GM12878 (cell line): ENCODE measurements around the gene PDZD8. TPM values are rescaled to one million over a fixed set of nuclear protein-coding genes. Genes with fewer than 3 reads are reported as not detected.

Experiments used
- ATAC-seq: fragments of 200-7000 bp; cut with Tn5 transposase; 3 replicates; pipeline ENCODE4 v1.9.1; 2020; ENCODE audit warnings: mild to moderate bottlenecking, moderate library complexity
- BruUV-seq: library from RNA; stranded (reverse); fragments of 400-500 nt; replicated peaks from 2 replicates; lab custom pipeline; 2021; lab: Mats Ljungman, UMichigan
- CTCF ChIA-PET: fragments of 300-600 bp; sonication (Branson Sonifier 250); formaldehyde crosslinking; extraction: SDS; loops from one replicate; lab custom pipeline; 2021; ENCODE audit warnings: inconsistent platforms; lab: Yijun Ruan, JAX
- POLR2A ChIA-PET: fragments of 350-600 bp; formaldehyde crosslinking; extraction: SDS; loops from one replicate; lab custom pipeline; 2021; ENCODE audit warnings: inconsistent platforms; lab: Charles Lee
- RAD21 ChIA-PET: fragments of 300-600 bp; sonication (Branson Sonifier 250); formaldehyde crosslinking; loops from one replicate; lab custom pipeline; 2023; ENCODE audit warnings: antibody characterized with exemption; ENCODE audit not compliant: unreplicated experiment; lab: Charles Lee
- SMC1A ChIA-PET: fragments of 300-600 bp; sonication (Branson Sonifier 250); formaldehyde crosslinking; loops from one replicate; lab custom pipeline; 2023; ENCODE audit not compliant: unreplicated experiment, uncharacterized antibody; lab: Charles Lee
- DNase-seq: peaks from one replicate; pipeline ENCODE4 v3.0.0-alpha.2; 2011; ENCODE audit warnings: low read depth, low spot score
- FAIRE-seq: peaks from 3 replicates; lab custom pipeline; 2011; peaks lifted over from hg19 to GRCh38; lab: Jason Lieb, UNC
- H2AFZ ChIP-seq: 2 replicates; pipeline ENCODE4 v1.6.0; 2011; ENCODE audit warnings: low read depth, low read length, control low read depth; ENCODE audit not compliant: control insufficient read depth
- H3K27ac ChIP-seq: 2 replicates; pipeline ENCODE4 v1.5.1; 2011; ENCODE audit warnings: control low read depth; ENCODE audit not compliant: control insufficient read depth, insufficient read depth
- H3K27me3 ChIP-seq, 2 experiments: replicated peaks in 1 of 2; 2 replicates each; pipeline versions ENCODE4 v1.6.0 to v1.6.1; 2011; ENCODE audit warnings: low read length in 1 of 2; ENCODE audit not compliant: control insufficient read depth in 2 of 2, insufficient read depth in 2 of 2
- H3K36me3 ChIP-seq, 2 experiments: 2 replicates each; pipeline ENCODE4 v1.5.1; 2011; ENCODE audit warnings: low read length in 1 of 2; ENCODE audit not compliant: control insufficient read depth in 2 of 2, insufficient read depth in 2 of 2
- H3K4me1 ChIP-seq: 2 replicates; pipeline ENCODE4 v1.6.1; 2011; ENCODE audit warnings: mild to moderate bottlenecking, low read length, moderate library complexity, mixed read lengths; ENCODE audit not compliant: control insufficient read depth, insufficient read depth
- H3K4me2 ChIP-seq: 2 replicates; pipeline ENCODE4 v1.6.0; 2011; ENCODE audit warnings: control low read depth; ENCODE audit not compliant: control insufficient read depth, insufficient read depth
- H3K4me3 ChIP-seq: fragments of 200-600 bp; sonication (generic); 2 replicates; pipeline ENCODE4 v1.5.1; 2016
- H3K79me2 ChIP-seq: 2 replicates; pipeline ENCODE4 v1.6.0; 2011; ENCODE audit warnings: low read length; ENCODE audit not compliant: control insufficient read depth, insufficient read depth
- H3K9ac ChIP-seq: 2 replicates; pipeline ENCODE4 v1.8.0; 2011; ENCODE audit warnings: low read length, control low read depth, mixed read lengths; ENCODE audit not compliant: control insufficient read depth, insufficient read depth
- H3K9me3 ChIP-seq: replicated peaks from 3 replicates; pipeline ENCODE4 v1.5.1; 2011; ENCODE audit warnings: mild to moderate bottlenecking, low read length; ENCODE audit not compliant: control insufficient read depth, insufficient read depth
- H4K20me1 ChIP-seq: 2 replicates; pipeline ENCODE4 v1.6.0; 2011; ENCODE audit not compliant: control insufficient read depth, insufficient read depth
- ATF3 ChIP-seq: IDR thresholded peaks from 2 replicates; pipeline ENCODE4 v1.6.1; 2011; ENCODE audit warnings: low read depth, mild to moderate bottlenecking, low read length, moderate library complexity, borderline replicate concordance; ENCODE audit errors: extremely low read depth
- BACH1 ChIP-seq: fragments of 450-650 bp; IDR thresholded peaks from 2 replicates; pipeline ENCODE4 v1.6.1; 2017; ENCODE audit warnings: mild to moderate bottlenecking, borderline replicate concordance
- CUX1 ChIP-seq: IDR thresholded peaks from 2 replicates; pipeline ENCODE4 v1.6.1; 2012; ENCODE audit warnings: improper control_type of control experiment, low read depth, low read length; ENCODE audit not compliant: insufficient replicate concordance
- EED ChIP-seq: sonication (generic); IDR thresholded peaks from 2 replicates; pipeline ENCODE4 v1.6.1; 2016; ENCODE audit warnings: antibody characterized with exemption, low read depth
- RB1 ChIP-seq: fragments of 450-650 bp; formaldehyde crosslinking; IDR thresholded peaks from 2 replicates; pipeline ENCODE4 v1.6.1; 2017; ENCODE audit warnings: mild to moderate bottlenecking, borderline replicate concordance
- SP1 ChIP-seq: IDR thresholded peaks from one replicate; pipeline ENCODE4 v1.6.1; 2011; ENCODE audit warnings: low read depth, low read length
- WGBS: methylation state at CpG from one replicate; pipeline ENCODE4 v1.1.6; 2016; ENCODE audit warnings: low lambda C conversion rate; ENCODE audit not compliant: insufficient replicate concordance, insufficient coverage; ENCODE audit errors: missing lambda C conversion rate; 5-methylcytosine and 5-hydroxymethylcytosine counted together
- in situ Hi-C: fragments of 300-500 bp; cut with MboI; formaldehyde crosslinking; loops from 9 replicates; pipeline ENCODE4 v1.14.3; 2018; ENCODE audit warnings: mixed read lengths
- intact Hi-C: fragments of 100-400 bp; cut with micrococcal nuclease; formaldehyde crosslinking; loops from one replicate; pipeline ENCODE4 v1.14.2; 2022; ENCODE audit not compliant: unreplicated experiment
- polyA plus RNA-seq, 11 experiments: library from polyadenylated mRNA; depleted of rRNA in 4 of 11; unstranded in 6 of 11; stranded (reverse) in 5 of 11; fragments of >200 nt; fragmentation: Nextera tagmentation in 4 of 11; fragmentation: Illumina TruSeq in 1 of 11; extraction: Ambion mirVana in 4 of 11; extraction: Trizol in 1 of 11; gene quantifications; 1 replicate in 1 of 11; 2 replicates in 10 of 11; pipeline versions ENCODE4 v1.2.1 to v1.2.3, GENCODE V29; 2011 to 2016; ENCODE audit warnings: inconsistent platforms in 2 of 11, missing spikeins in 2 of 11, low read depth in 1 of 11
- total RNA-seq, 4 experiments: library from RNA; depleted of rRNA in 3 of 4; stranded (reverse); fragments of >200 nt in 3 of 4; fragmentation: Illumina TruSeq in 1 of 4; extraction: Trizol in 1 of 4; gene quantifications; 2 replicates each; pipeline versions ENCODE4 v1.2.1 to v1.2.3, GENCODE V29; 2013 to 2021

PDZD8 gene
- total and polyA plus RNA-seq, 10 of the 15 experiments (the other 5 are each of a cell fraction or from before 2014, with no cell fraction given) = 2.0 to 21.2 (median 6.7) TPM

- RAD21 ChIA-PET = no interaction called here
- no TSS peak for BruUV-seq
- Histone ChIP-seq H3K4me3 (no peak overlapping the region), H3K27me3 (no peaks in the 10 kb centered on the region), H3K9me3 (no peaks in the 10 kb centered on the region), H3K36me3 (no peaks in the 10 kb centered on the region), H2AFZ (no peak overlapping the region), H3K79me2 (no peaks in the 10 kb centered on the region), H3K9ac (no peak overlapping the region), H3K27ac (no peak overlapping the region), H4K20me1 (no peaks in the 10 kb centered on the region), H3K4me2 (no peak overlapping the region), H3K4me1 (no peaks in the 10 kb centered on the region)
- POLR2A ChIA-PET = interaction anchor here (0.7 to 1.2 kb wide), 2 partner anchors 10 to 42 kb away, joined by 4 read pairs; no protein-coding TSS in a partner anchor
- CTCF ChIA-PET = interaction anchor here (1.6 kb wide), 1 partner anchor 225 kb away, joined by 5 read pairs; no protein-coding TSS in a partner anchor
- no peak for TF ChIP-seq ATF3
- no peak for TF ChIP-seq SP1
- no peak for TF ChIP-seq RB1
- no peak for TF ChIP-seq BACH1
- TF ChIP-seq CUX1 = no peak
- no peak for TF ChIP-seq EED
- intact Hi-C loops = no loop called here
- ATAC-seq = no peak
- DNase-seq = no peak
- in situ Hi-C loops = no loop called here
- WGBS = 35% methylated on average over 5 of the region's 6 CpGs
- no peak for FAIRE-seq
- SMC1A ChIA-PET = interaction anchor here (0.6 to 1.9 kb wide), 4 partner anchors 10 to 29 kb away, joined by 3 to 5 read pairs (median 4); no protein-coding TSS in a partner anchor
Observed at GRCh38 chr10:117399341-117400196, 24.3 kb upstream of the PDZD8 start.
